ENCODE measurements around the gene LRATD1. TPM values are rescaled to one million over a fixed set of nuclear protein-coding genes. Genes with fewer than 3 reads are reported as not detected.

LRATD1 gene
- total RNA-seq, 1 donor from 2014 or later = 23.2 TPM

DNA sequence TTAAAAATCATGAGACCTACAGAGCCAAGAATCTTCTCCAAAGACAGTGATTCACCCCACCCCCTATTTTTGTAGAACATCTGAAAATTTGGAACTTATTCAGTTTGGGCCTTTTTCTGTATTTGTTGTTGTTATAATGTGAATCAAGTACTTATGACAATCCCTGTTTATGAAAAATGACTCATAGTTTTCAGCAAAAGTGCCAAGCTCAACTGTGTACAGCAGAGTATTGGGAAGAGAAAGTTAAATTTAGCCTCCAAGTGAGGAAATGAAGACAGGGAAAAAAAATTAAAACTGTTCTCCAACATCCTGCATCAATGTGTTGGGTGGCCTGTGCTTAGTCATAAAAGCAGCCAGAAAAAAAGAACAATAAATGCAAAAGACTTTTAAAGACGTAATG lies 46.2 kb downstream of the LRATD1 start:
- H3K27me3 ChIP-seq (ENCODE audit: control insufficient read depth, insufficient read depth, low read length) = no peaks in the 10 kb centered on the region
- H3K4me3 ChIP-seq (ENCODE audit: low read depth, low read length) = no peak overlapping the region
- DNase-seq (ENCODE audit: low read depth) = peak; percentile 21
- FAIRE-seq = no peak
- H3K36me3 ChIP-seq (ENCODE audit: control insufficient read depth, insufficient read depth, low read length) = no peaks in the 10 kb centered on the region
- TF ChIP-seq, protein P1, sequence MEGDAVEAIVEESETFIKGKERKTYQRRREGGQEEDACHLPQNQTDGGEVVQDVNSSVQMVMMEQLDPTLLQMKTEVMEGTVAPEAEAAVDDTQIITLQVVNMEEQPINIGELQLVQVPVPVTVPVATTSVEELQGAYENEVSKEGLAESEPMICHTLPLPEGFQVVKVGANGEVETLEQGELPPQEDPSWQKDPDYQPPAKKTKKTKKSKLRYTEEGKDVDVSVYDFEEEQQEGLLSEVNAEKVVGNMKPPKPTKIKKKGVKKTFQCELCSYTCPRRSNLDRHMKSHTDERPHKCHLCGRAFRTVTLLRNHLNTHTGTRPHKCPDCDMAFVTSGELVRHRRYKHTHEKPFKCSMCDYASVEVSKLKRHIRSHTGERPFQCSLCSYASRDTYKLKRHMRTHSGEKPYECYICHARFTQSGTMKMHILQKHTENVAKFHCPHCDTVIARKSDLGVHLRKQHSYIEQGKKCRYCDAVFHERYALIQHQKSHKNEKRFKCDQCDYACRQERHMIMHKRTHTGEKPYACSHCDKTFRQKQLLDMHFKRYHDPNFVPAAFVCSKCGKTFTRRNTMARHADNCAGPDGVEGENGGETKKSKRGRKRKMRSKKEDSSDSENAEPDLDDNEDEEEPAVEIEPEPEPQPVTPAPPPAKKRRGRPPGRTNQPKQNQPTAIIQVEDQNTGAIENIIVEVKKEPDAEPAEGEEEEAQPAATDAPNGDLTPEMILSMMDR (IDR thresholded peaks at IDR 0.05; ENCODE audit: insufficient read depth, low read length, severe bottlenecking) = no peak

DNA sequence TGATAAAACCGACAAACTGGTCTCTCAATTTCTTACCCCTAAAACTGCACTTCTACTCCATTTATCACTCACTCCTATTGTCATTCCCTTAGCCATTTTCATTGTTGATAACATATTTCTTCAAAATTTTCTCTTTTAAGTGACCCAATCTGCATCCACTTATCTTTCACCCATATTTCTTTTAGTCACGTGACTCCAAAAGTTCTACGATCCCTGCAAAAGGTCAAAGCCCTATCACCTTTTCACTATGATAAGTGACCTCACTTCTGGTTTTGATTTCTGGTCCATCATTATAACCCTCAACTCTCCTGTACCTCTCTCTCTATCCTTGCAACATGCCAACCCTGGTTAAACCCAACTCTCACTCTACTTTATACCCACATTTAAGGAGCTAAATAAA lies 49.1 kb downstream of the LRATD1 start:
- no peak for FAIRE-seq

More for the DNA sequence above, 49.1 kb downstream of the LRATD1 start:
- H3K27me3 ChIP-seq (ENCODE audit: control insufficient read depth, insufficient read depth, low read length) = no peaks in the 10 kb centered on the region
- TF ChIP-seq, protein P1 (IDR thresholded peaks at IDR 0.05; ENCODE audit: insufficient read depth, low read length, severe bottlenecking) = no peak
- no peak overlapping the region for H3K4me3 ChIP-seq (ENCODE audit: low read depth, low read length)
- no peak for DNase-seq (ENCODE audit: low read depth)
- no peaks in the 10 kb centered on the region for H3K36me3 ChIP-seq (ENCODE audit: control insufficient read depth, insufficient read depth, low read length)

All from bronchial epithelial cell (primary cell).